B cell (primary cell): ENCODE measurements around the gene MYADML2. TPM values are rescaled to one million over a fixed set of nuclear protein-coding genes. Genes with fewer than 3 reads are reported as not detected.

Experiments used
- ATAC-seq: fragments of 200-7000 bp; cut with Tn5 transposase; one replicate; pipeline ENCODE4 v1.10.0; 2021; ENCODE audit warnings: low read depth, mild to moderate bottlenecking, moderate number of reproducible peaks, moderate library complexity
- CTCF ChIA-PET: fragments of 350-600 bp; sonication (Branson Sonifier 250); formaldehyde crosslinking; loops from one replicate; lab custom pipeline; 2021; ENCODE audit warnings: antibody characterized with exemption, inconsistent platforms; lab: Charles Lee
- POLR2A ChIA-PET: fragments of 350-600 bp; sonication (Branson Sonifier 250); formaldehyde crosslinking; loops from one replicate; lab custom pipeline; 2021; ENCODE audit warnings: antibody characterized with exemption; lab: Charles Lee
- DNase-seq: peaks from one replicate; pipeline ENCODE4 v3.0.0; 2013
- H2AFZ ChIP-seq: 2 replicates; pipeline ENCODE4 v1.6.1; 2012; ENCODE audit warnings: mild to moderate bottlenecking, low read depth, low read length; ENCODE audit not compliant: insufficient read depth, poor library complexity, severe bottlenecking
- H3K27ac ChIP-seq, 2 donors: 1 replicate in 1 of 2; 2 replicates in 1 of 2; pipeline ENCODE4 v1.5.1; 2012 to 2013; ENCODE audit warnings: low read length in 2 of 2, mild to moderate bottlenecking in 2 of 2, moderate library complexity in 1 of 2
- H3K27me3 ChIP-seq, 4 experiments: fragments of 200-600 bp in 1 of 4; sonication (generic) in 1 of 4; replicated peaks in 1 of 4; 1 replicate in 2 of 4; 2 replicates in 2 of 4; pipeline versions ENCODE4 v1.6.1 to v1.7.0; 2013 to 2016; ENCODE audit warnings: low read length in 3 of 4, mild to moderate bottlenecking in 2 of 4, mixed read lengths in 1 of 4, moderate library complexity in 1 of 4; ENCODE audit not compliant: insufficient read depth in 4 of 4, control insufficient read depth in 3 of 4; ENCODE audit errors: control extremely low read depth in 1 of 4
- H3K36me3 ChIP-seq, 2 experiments: replicated peaks in 1 of 2; 1 replicate in 1 of 2; 2 replicates in 1 of 2; pipeline versions ENCODE4 v1.6.1 to v1.7.1; 2013; ENCODE audit warnings: low read length in 1 of 2; ENCODE audit not compliant: insufficient read depth in 2 of 2, control insufficient read depth in 1 of 2; ENCODE audit errors: control extremely low read depth in 1 of 2, extremely low read depth in 1 of 2
- H3K4me1 ChIP-seq, 2 donors: fragments of 200-600 bp in 1 of 2; sonication (generic) in 1 of 2; 1 replicate in 1 of 2; 2 replicates in 1 of 2; pipeline versions ENCODE4 v1.5.1 to v1.6.1; 2013 to 2017; ENCODE audit warnings: low read length in 2 of 2; ENCODE audit not compliant: control insufficient read depth in 2 of 2, insufficient read depth in 2 of 2
- H3K4me2 ChIP-seq: replicated peaks from 2 replicates; pipeline ENCODE3; 2012; ENCODE audit warnings: mild to moderate bottlenecking, low read depth, low read length; ENCODE audit not compliant: poor library complexity, severe bottlenecking
- H3K4me3 ChIP-seq, 5 experiments: fragments of 200-600 bp in 1 of 5; sonication (generic) in 1 of 5; 1 replicate in 3 of 5; 2 replicates in 2 of 5; pipeline versions ENCODE4 v1.5.1 to v1.7.0; 2011 to 2016; ENCODE audit warnings: low read length in 4 of 5, mild to moderate bottlenecking in 4 of 5, low read depth in 2 of 5, control low read depth in 1 of 5, moderate library complexity in 1 of 5; ENCODE audit not compliant: insufficient read depth in 1 of 5; ENCODE audit errors: control extremely low read depth in 1 of 5, extremely low read depth in 1 of 5
- H3K79me2 ChIP-seq: fragments of 200-600 bp; sonication (generic); one replicate; pipeline ENCODE4 v1.6.0; 2016; ENCODE audit warnings: low read length; ENCODE audit not compliant: control insufficient read depth, insufficient read depth
- H3K9ac ChIP-seq: fragments of 200-600 bp; sonication (generic); 2 replicates; pipeline ENCODE4 v1.6.1; 2017; ENCODE audit warnings: mild to moderate bottlenecking, low read length, moderate library complexity
- H3K9me3 ChIP-seq, 3 donors: one replicate each; pipeline versions ENCODE4 v1.6.1 to v1.7.1; 2013; ENCODE audit warnings: low read length in 2 of 3; ENCODE audit not compliant: control insufficient read depth in 2 of 3, insufficient read depth in 1 of 3; ENCODE audit errors: control extremely low read depth in 1 of 3
- H4K20me1 ChIP-seq: 2 replicates; pipeline ENCODE4 v1.6.0; 2012; ENCODE audit warnings: mild to moderate bottlenecking, low read length; ENCODE audit not compliant: insufficient read depth, control insufficient read depth, poor library complexity, severe bottlenecking
- H3K27ac Mint-ChIP-seq: one replicate; pipeline ENCODE4 v1.8.0; 2021; ENCODE audit warnings: mixed read lengths
- H3K27me3 Mint-ChIP-seq: one replicate; pipeline ENCODE4 v1.8.0; 2021; ENCODE audit warnings: mixed read lengths
- H3K4me1 Mint-ChIP-seq: one replicate; pipeline ENCODE4 v1.8.0; 2021; ENCODE audit warnings: mixed read lengths
- H3K4me3 Mint-ChIP-seq: one replicate; pipeline ENCODE4 v1.8.0; 2021; ENCODE audit warnings: mixed read lengths
- H3K9me3 Mint-ChIP-seq: one replicate; pipeline ENCODE4 v1.8.0; 2022; ENCODE audit warnings: mixed read lengths; ENCODE audit not compliant: insufficient read depth
- CTCF ChIP-seq: fragments of 200-600 bp; IDR thresholded peaks from one replicate; pipeline ENCODE4 v1.8.0; 2022; ENCODE audit warnings: antibody characterized with exemption, mild to moderate bottlenecking
- EZH2 ChIP-seq: IDR thresholded peaks from 2 replicates; pipeline ENCODE4 v1.6.1; 2012; ENCODE audit warnings: borderline replicate concordance, low read depth, mild to moderate bottlenecking, moderate library complexity, low read length; ENCODE audit not compliant: insufficient read depth, poor library complexity, severe bottlenecking
- WGBS: methylation state at CpG from one replicate; pipeline ENCODE4 v1.1.5; 2013; ENCODE audit warnings: missing lambda C conversion rate; ENCODE audit not compliant: insufficient coverage; 5-methylcytosine and 5-hydroxymethylcytosine counted together
- intact Hi-C: fragments of 100-400 bp; cut with micrococcal nuclease; formaldehyde crosslinking; loops from one replicate; pipeline ENCODE4 v1.10.0; 2022
- polyA plus RNA-seq: library from polyadenylated mRNA; depleted of rRNA; stranded (reverse); fragments of >200 nt; gene quantifications from 2 replicates; pipeline ENCODE4 v1.2.3, GENCODE V29; 2012
- total RNA-seq, 2 donors: library from RNA; stranded (reverse); fragments of 120-200 nt in 1 of 2; gene quantifications; 1 replicate in 1 of 2; 2 replicates in 1 of 2; pipeline versions ENCODE4 v1.2.3 to v1.2.4, GENCODE V29; 2013 to 2022

The MYADML2 gene
- total and polyA plus RNA-seq, 2 donors (not counting 1 experiment from before 2014, with no cell fraction given), result not detected

- H3K27me3 ChIP-seq, result peaks cover 0 to 19% (median 2%) of the 10 kb centered on the region in 4 experiments
- Mint-ChIP-seq H3K27me3 (peaks cover 5% of the 10 kb centered on the region), H3K9me3 (no peaks in the 10 kb centered on the region), H3K27ac (no peak overlapping the region), H3K4me3 (no peak overlapping the region), H3K4me1 (peaks cover 5% of the 10 kb centered on the region)
- H2AFZ ChIP-seq, result no peak overlapping the region
- no peaks in the 10 kb centered on the region for H4K20me1 ChIP-seq
- 55% methylated on average over 27 of the region's 30 CpGs for WGBS
- no peak overlapping the region for H3K27ac ChIP-seq
- H3K36me3 ChIP-seq, result no peaks in the 10 kb centered on the region
- no peak overlapping the region for H3K4me3 ChIP-seq
- H3K4me2 ChIP-seq, result no peak overlapping the region
- ChIA-PET CTCF (no interaction called here), POLR2A (no interaction called here)
- no peak overlapping the region for H3K9ac ChIP-seq
- DNase-seq (no peak), ATAC-seq (no peak)
- no peak for TF ChIP-seq CTCF
- H3K9me3 ChIP-seq, result no peaks in the 10 kb centered on the region
- H3K4me1 ChIP-seq, result peaks cover 8 to 15% of the 10 kb centered on the region in 2 donors
- intact Hi-C loops, result no loop called here
- H3K79me2 ChIP-seq, result no peaks in the 10 kb centered on the region
Observed at GRCh38 chr17:81941484-81942166, 5.4 kb downstream of the MYADML2 start.

GRCh38 chr17:81940538-81941483, 6.2 kb downstream of the MYADML2 start:
- no peaks in the 10 kb centered on the region for H3K79me2 ChIP-seq
- no peak overlapping the region for H3K9ac ChIP-seq
- intact Hi-C loops, result no loop called here
- H2AFZ ChIP-seq, result no peak overlapping the region
- H3K4me3 Mint-ChIP-seq, result no peak overlapping the region
- 94% methylated on average over 55 of the region's 56 CpGs for WGBS
- ChIA-PET POLR2A (no interaction called here), CTCF (interaction anchor here (0.5 to 1.0 kb wide), 2 partner anchors 19 to 241 kb away, joined by 3 to 6 read pairs; no protein-coding TSS in a partner anchor)
- no peak overlapping the region for H3K4me3 ChIP-seq
- H3K4me1 Mint-ChIP-seq, result peaks cover 10% of the 10 kb centered on the region
- H3K4me2 ChIP-seq, result no peak overlapping the region
- no peaks in the 10 kb centered on the region for H3K36me3 ChIP-seq
- peaks cover 0 to 19% (median 2%) of the 10 kb centered on the region in 4 experiments for H3K27me3 ChIP-seq
- no peak overlapping the region for H3K27ac ChIP-seq
- TF ChIP-seq EZH2, result no peak
- no peak for TF ChIP-seq CTCF
- DNase-seq, result no peak
- no peaks in the 10 kb centered on the region for H4K20me1 ChIP-seq
- no peaks in the 10 kb centered on the region for H3K9me3 Mint-ChIP-seq
- ATAC-seq, result no peak
- H3K27me3 Mint-ChIP-seq, result peaks cover 5% of the 10 kb centered on the region
- H3K9me3 ChIP-seq, result no peaks in the 10 kb centered on the region
- H3K27ac Mint-ChIP-seq, result no peak overlapping the region
- H3K4me1 ChIP-seq, result peaks cover 10 to 18% of the 10 kb centered on the region in 2 donors
